GM12874 (cell line): ENCODE data around the gene DUS3L.

Experiments
- CTCF ChIP-seq: IDR thresholded peaks from 2 replicates; pipeline ENCODE4 v1.5.1; 2011; ENCODE audit warnings: low read depth, mild to moderate bottlenecking, control low read depth, low read length, moderate library complexity; ENCODE audit not compliant: insufficient read depth

The DUS3L gene

GRCh38 chr19:5825178-5825577, 34.2 kb upstream of the DUS3L start:
- TF ChIP-seq CTCF: no peak

GRCh38 chr19:5824751-5825150, 33.8 kb upstream of the DUS3L start:
- TF ChIP-seq CTCF: no peak

- TF ChIP-seq CTCF: no peak
These were observed 32.8 kb upstream of the DUS3L start for GRCh38 chr19:5823579-5824281.

GRCh38 chr19:5822181-5822844, 31.4 kb upstream of the DUS3L start:
- TF ChIP-seq CTCF: no peak

- no peak for TF ChIP-seq CTCF
These were observed 30.7 kb upstream of the DUS3L start for GRCh38 chr19:5821521-5822180.

- TF ChIP-seq CTCF: no peak
These were observed 29.8 kb upstream of the DUS3L start for GRCh38 chr19:5820785-5821184.

GRCh38 chr19:5818594-5818993, 27.6 kb upstream of the DUS3L start:
- TF ChIP-seq CTCF: no peak
